ENCODE data around the gene VPS37B.

DNA sequence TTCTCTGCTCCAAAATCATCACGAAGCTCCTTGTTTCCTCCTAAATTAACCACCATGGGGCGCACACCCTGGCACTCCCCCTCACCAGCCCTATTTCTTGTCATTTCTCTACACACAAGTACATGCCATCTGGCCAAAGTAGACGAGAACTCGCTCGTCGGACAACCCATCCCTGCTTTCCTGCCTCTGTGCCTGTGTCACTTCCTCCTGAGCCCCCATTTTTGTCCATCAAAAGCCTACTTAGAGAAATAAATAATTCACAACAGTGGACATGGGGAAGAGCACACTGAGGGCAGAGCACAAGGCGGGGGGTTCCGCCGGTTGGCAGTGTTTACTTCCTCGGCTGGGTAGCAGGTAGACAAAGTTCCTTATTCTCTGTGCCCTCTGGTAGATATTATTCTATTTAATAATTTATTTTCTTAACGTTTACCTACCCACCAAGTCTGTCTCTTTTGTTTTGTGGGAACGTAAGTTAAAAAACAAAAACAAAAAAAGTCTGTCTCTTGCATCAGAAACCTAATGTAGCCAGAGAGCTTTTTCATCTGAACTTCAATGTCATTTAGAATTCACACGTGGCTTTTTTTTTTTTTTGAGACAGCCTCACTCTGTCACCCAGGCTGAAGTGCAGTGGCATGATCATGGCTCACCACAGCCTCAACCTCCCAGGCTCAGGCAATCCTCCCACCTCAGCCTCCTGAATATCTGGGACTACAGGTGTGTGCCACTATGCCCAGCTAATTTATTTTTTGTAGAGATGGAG lies 6.0 kb downstream of the VPS37B start:
- TF ChIP-seq, protein P1, sequence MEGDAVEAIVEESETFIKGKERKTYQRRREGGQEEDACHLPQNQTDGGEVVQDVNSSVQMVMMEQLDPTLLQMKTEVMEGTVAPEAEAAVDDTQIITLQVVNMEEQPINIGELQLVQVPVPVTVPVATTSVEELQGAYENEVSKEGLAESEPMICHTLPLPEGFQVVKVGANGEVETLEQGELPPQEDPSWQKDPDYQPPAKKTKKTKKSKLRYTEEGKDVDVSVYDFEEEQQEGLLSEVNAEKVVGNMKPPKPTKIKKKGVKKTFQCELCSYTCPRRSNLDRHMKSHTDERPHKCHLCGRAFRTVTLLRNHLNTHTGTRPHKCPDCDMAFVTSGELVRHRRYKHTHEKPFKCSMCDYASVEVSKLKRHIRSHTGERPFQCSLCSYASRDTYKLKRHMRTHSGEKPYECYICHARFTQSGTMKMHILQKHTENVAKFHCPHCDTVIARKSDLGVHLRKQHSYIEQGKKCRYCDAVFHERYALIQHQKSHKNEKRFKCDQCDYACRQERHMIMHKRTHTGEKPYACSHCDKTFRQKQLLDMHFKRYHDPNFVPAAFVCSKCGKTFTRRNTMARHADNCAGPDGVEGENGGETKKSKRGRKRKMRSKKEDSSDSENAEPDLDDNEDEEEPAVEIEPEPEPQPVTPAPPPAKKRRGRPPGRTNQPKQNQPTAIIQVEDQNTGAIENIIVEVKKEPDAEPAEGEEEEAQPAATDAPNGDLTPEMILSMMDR (IDR thresholded peaks at IDR 0.05): no peak
- no peak for TF ChIP-seq POLR2A (IDR thresholded peaks at IDR 0.05)
